GM18909 (cell line): ENCODE data around the gene IL1B.
A peak's percentile ranks its signal among the peaks of the same experiment; 100 is the strongest.

Experiments used
- ATAC-seq: cut with Tn5 transposase; IDR thresholded peaks from one replicate; pipeline ENCODE4 v1.9.1; 2021; ENCODE audit warnings: mild to moderate bottlenecking; ENCODE audit not compliant: unreplicated experiment, poor library complexity

Gene IL1B

GRCh38 chr2:112830682-112831512 is 5.7 kb downstream of the IL1B start:
- no peak for ATAC-seq

GRCh38 chr2:112829961-112830681 is 6.5 kb downstream of the IL1B start:
- ATAC-seq = no peak

- no peak for ATAC-seq
Measured at GRCh38 chr2:112829101-112829960, 7.2 kb downstream of the IL1B start.

- ATAC-seq = no peak
Measured at GRCh38 chr2:112828251-112828691, 8.3 kb downstream of the IL1B start.

- no peak for ATAC-seq
Measured at GRCh38 chr2:112827604-112828185, 8.9 kb downstream of the IL1B start.

- no peak for ATAC-seq
Measured at GRCh38 chr2:112827009-112827408, 9.6 kb downstream of the IL1B start.

- ATAC-seq = no peak
Measured at GRCh38 chr2:112825706-112826105, 10.9 kb downstream of the IL1B start.

- no peak for ATAC-seq
Measured at GRCh38 chr2:112824694-112825085, 11.9 kb downstream of the IL1B start.

GRCh38 chr2:112821682-112822081 is 14.9 kb downstream of the IL1B start:
- ATAC-seq = peak; percentile 38

- peak; percentile 85 for ATAC-seq
Measured at GRCh38 chr2:112821142-112821541, 15.4 kb downstream of the IL1B start.

- no peak for ATAC-seq
Measured at GRCh38 chr2:112820343-112820742, 16.2 kb downstream of the IL1B start.

GRCh38 chr2:112819081-112819480 is 17.5 kb downstream of the IL1B start:
- no peak for ATAC-seq

- no peak for ATAC-seq
Measured at GRCh38 chr2:112818094-112818902, 18.3 kb downstream of the IL1B start.

- no peak for ATAC-seq
Measured at GRCh38 chr2:112817082-112817689, 19.4 kb downstream of the IL1B start.

- ATAC-seq = no peak
Measured at GRCh38 chr2:112814278-112814677, 22.3 kb downstream of the IL1B start.

- no peak for ATAC-seq
Measured at GRCh38 chr2:112813280-112813966, 23.2 kb downstream of the IL1B start.

GRCh38 chr2:112812318-112813267 is 24.0 kb downstream of the IL1B start:
- ATAC-seq = no peak
